GM12878 (cell line): ENCODE results near the gene MCOLN1. TPM values are rescaled to one million over a fixed set of nuclear protein-coding genes. Genes with fewer than 3 reads are reported as not detected.

Source experiments
- ASH2L ChIP-seq: fragments of 300-600, 200-600 bp; sonication (generic); IDR thresholded peaks from 2 replicates; pipeline ENCODE4 v1.6.1; 2017; ENCODE audit warnings: low read depth, mild to moderate bottlenecking, borderline replicate concordance
- ATF7 ChIP-seq: fragments of 450-650 bp; IDR thresholded peaks from 2 replicates; pipeline ENCODE4 v1.6.1; 2016; ENCODE audit warnings: low read depth, mild to moderate bottlenecking
- CBX3 ChIP-seq: fragments of 200-600 bp; sonication (generic); IDR thresholded peaks from 2 replicates; pipeline ENCODE4 v1.6.1; 2016; ENCODE audit warnings: low read depth, borderline replicate concordance
- FOS ChIP-seq: IDR thresholded peaks from 3 replicates; pipeline ENCODE4 v1.6.1; 2011; ENCODE audit warnings: borderline replicate concordance; ENCODE audit not compliant: insufficient read length; ENCODE audit errors: extremely low read depth
- HSF1 ChIP-seq: fragments of 150-350 bp; IDR thresholded peaks from 2 replicates; pipeline ENCODE4 v1.6.1; 2014; ENCODE audit warnings: mild to moderate bottlenecking, low read depth, low read length
- IKZF1 ChIP-seq: fragments of 450-650 bp; conservative IDR thresholded peaks from 2 replicates; pipeline ENCODE4 v1.6.1; 2017; ENCODE audit warnings: antibody characterized with exemption, mild to moderate bottlenecking
- IRF5 ChIP-seq: fragments of 450-650 bp; IDR thresholded peaks from 2 replicates; pipeline ENCODE4 v1.6.1; 2017; ENCODE audit warnings: borderline replicate concordance
- MAX ChIP-seq: IDR thresholded peaks from 2 replicates; pipeline ENCODE4 v1.6.1; 2012; ENCODE audit warnings: low read depth, low read length, improper control_type of control experiment
- MXI1 ChIP-seq: fragments of 150-350 bp; IDR thresholded peaks from 2 replicates; pipeline ENCODE4 v1.6.1; 2011; ENCODE audit warnings: low read depth, mild to moderate bottlenecking, inconsistent platforms, low read length, improper control_type of control experiment
- MYB ChIP-seq: fragments of 150-350 bp; IDR thresholded peaks from 2 replicates; pipeline ENCODE4 v1.6.1; 2014; ENCODE audit warnings: mild to moderate bottlenecking, low read depth, low read length, borderline replicate concordance
- NFYB ChIP-seq: IDR thresholded peaks from 2 replicates; pipeline ENCODE4 v1.6.1; 2011; ENCODE audit warnings: low read depth, mild to moderate bottlenecking, low read length, improper control_type of control experiment, moderate library complexity; ENCODE audit not compliant: insufficient read depth
- NR2C1 ChIP-seq: fragments of 450-650 bp; IDR thresholded peaks from 2 replicates; pipeline ENCODE4 v1.6.1; 2017; ENCODE audit warnings: antibody characterized with exemption, mild to moderate bottlenecking, moderate library complexity
- NR2C2 ChIP-seq: IDR thresholded peaks from 2 replicates; pipeline ENCODE4 v1.6.1; 2011; ENCODE audit warnings: borderline replicate concordance, low read depth; ENCODE audit not compliant: control insufficient read depth, insufficient read length
- PAX8 ChIP-seq: fragments of 450-650 bp; IDR thresholded peaks from 2 replicates; pipeline ENCODE4 v1.6.1; 2017; ENCODE audit warnings: mild to moderate bottlenecking, moderate library complexity
- RCOR1 ChIP-seq: conservative IDR thresholded peaks from 2 replicates; pipeline ENCODE4 v1.6.1; 2012; ENCODE audit warnings: low read depth, low read length, improper control_type of control experiment
- RFX5 ChIP-seq: IDR thresholded peaks from 2 replicates; pipeline ENCODE4 v1.6.1; 2011; ENCODE audit warnings: low read depth, low read length, improper control_type of control experiment
- SMC3 ChIP-seq: IDR thresholded peaks from 2 replicates; pipeline ENCODE4 v1.6.1; 2011; ENCODE audit warnings: low read length, improper control_type of control experiment, borderline replicate concordance
- SUPT20H ChIP-seq: IDR thresholded peaks from 2 replicates; pipeline ENCODE4 v1.6.1; 2011; ENCODE audit warnings: low read depth, mild to moderate bottlenecking, low read length, moderate library complexity, borderline replicate concordance; ENCODE audit not compliant: control insufficient read depth
- TCF12 ChIP-seq: IDR thresholded peaks from 2 replicates; pipeline ENCODE4 v1.6.1; 2011; ENCODE audit warnings: low read depth, mild to moderate bottlenecking, low read length
- ZBTB33 ChIP-seq: fragments of 450-650 bp; IDR thresholded peaks from 2 replicates; pipeline ENCODE4 v1.6.1; 2017; ENCODE audit warnings: mild to moderate bottlenecking
- ZNF217 ChIP-seq: fragments of 450-650 bp; IDR thresholded peaks from 2 replicates; pipeline ENCODE4 v1.6.1; 2017; ENCODE audit warnings: antibody characterized with exemption, mild to moderate bottlenecking
- ZNF384 ChIP-seq: IDR thresholded peaks from 2 replicates; pipeline ENCODE4 v1.6.1; 2012; ENCODE audit warnings: low read depth, mild to moderate bottlenecking, low read length, improper control_type of control experiment, borderline replicate concordance
- polyA plus RNA-seq, 11 experiments: library from polyadenylated mRNA; depleted of rRNA in 4 of 11; unstranded in 6 of 11; stranded (reverse) in 5 of 11; fragments of >200 nt; fragmentation: Nextera tagmentation in 4 of 11; fragmentation: Illumina TruSeq in 1 of 11; extraction: Ambion mirVana in 4 of 11; extraction: Trizol in 1 of 11; gene quantifications; 1 replicate in 1 of 11; 2 replicates in 10 of 11; pipeline versions ENCODE4 v1.2.1 to v1.2.3, GENCODE V29; 2011 to 2016; ENCODE audit warnings: inconsistent platforms in 2 of 11, missing spikeins in 2 of 11, low read depth in 1 of 11
- total RNA-seq, 4 experiments: library from RNA; depleted of rRNA in 3 of 4; stranded (reverse); fragments of >200 nt in 3 of 4; fragmentation: Illumina TruSeq in 1 of 4; extraction: Trizol in 1 of 4; gene quantifications; 2 replicates each; pipeline versions ENCODE4 v1.2.1 to v1.2.3, GENCODE V29; 2013 to 2021
- TF ChIP-seq, protein P1 (sequence below), 3 experiments: IDR thresholded peaks in 2 of 3; conservative IDR thresholded peaks in 1 of 3; 2 replicates each; pipeline ENCODE4 v1.5.1; 2011; ENCODE audit warnings: low read depth in 3 of 3, low read length in 3 of 3, mild to moderate bottlenecking in 3 of 3, control low read depth in 2 of 3, moderate library complexity in 2 of 3, inconsistent platforms in 1 of 3, mixed read lengths in 1 of 3; ENCODE audit not compliant: control insufficient read depth in 2 of 3, insufficient read depth in 1 of 3; ENCODE audit errors: extremely low read depth in 1 of 3

The MCOLN1 gene
- total and polyA plus RNA-seq, 10 of the 15 experiments (the other 5 are each of a cell fraction or from before 2014, with no cell fraction given), result 0.42 to 15.6 (median 4.9) TPM

GRCh38 chr19:7522072-7522922, at the start of gene MCOLN1 (continued):
- no peak for TF ChIP-seq NR2C2
- no peak for TF ChIP-seq SUPT20H
- TF ChIP-seq NFYB, result no peak
- no peak for TF ChIP-seq ZNF384
- 0 out of 2 replicates have a peak, but pooled peaks have one; percentile 29 for TF ChIP-seq RFX5
- no peak for TF ChIP-seq IRF5
- TF ChIP-seq MYB, result no peak
- peak; percentile 97 for TF ChIP-seq IKZF1
- TF ChIP-seq HSF1, result no peak
- no peak for TF ChIP-seq PAX8
- TF ChIP-seq CBX3, result no peak
- no peak for TF ChIP-seq RCOR1
- TF ChIP-seq ATF7, result 0 out of 2 replicates have a peak, but pooled peaks have one; percentile 35
- no peak for TF ChIP-seq ASH2L
- TF ChIP-seq MXI1, result peak; percentile 92
- TF ChIP-seq ZBTB33, result no peak
- TF ChIP-seq, protein P1, sequence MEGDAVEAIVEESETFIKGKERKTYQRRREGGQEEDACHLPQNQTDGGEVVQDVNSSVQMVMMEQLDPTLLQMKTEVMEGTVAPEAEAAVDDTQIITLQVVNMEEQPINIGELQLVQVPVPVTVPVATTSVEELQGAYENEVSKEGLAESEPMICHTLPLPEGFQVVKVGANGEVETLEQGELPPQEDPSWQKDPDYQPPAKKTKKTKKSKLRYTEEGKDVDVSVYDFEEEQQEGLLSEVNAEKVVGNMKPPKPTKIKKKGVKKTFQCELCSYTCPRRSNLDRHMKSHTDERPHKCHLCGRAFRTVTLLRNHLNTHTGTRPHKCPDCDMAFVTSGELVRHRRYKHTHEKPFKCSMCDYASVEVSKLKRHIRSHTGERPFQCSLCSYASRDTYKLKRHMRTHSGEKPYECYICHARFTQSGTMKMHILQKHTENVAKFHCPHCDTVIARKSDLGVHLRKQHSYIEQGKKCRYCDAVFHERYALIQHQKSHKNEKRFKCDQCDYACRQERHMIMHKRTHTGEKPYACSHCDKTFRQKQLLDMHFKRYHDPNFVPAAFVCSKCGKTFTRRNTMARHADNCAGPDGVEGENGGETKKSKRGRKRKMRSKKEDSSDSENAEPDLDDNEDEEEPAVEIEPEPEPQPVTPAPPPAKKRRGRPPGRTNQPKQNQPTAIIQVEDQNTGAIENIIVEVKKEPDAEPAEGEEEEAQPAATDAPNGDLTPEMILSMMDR (IDR thresholded peaks at IDR 0.05 in 2 of 3, conservative IDR thresholded peaks at IDR 0.05 in 1 of 3; ENCODE audit: control insufficient read depth in 2 of 3, extremely low read depth in 1 of 3, insufficient read depth in 1 of 3, low read depth in 3 of 3, low read length in 3 of 3), result no peak
- peak; percentile 89 for TF ChIP-seq TCF12
- peak; percentile 86 for TF ChIP-seq FOS
- no peak for TF ChIP-seq ZNF217
- peak; percentile 73 for TF ChIP-seq NR2C1
- TF ChIP-seq MAX, result peak; percentile 100
- TF ChIP-seq SMC3, result 0 out of 2 replicates have a peak, but pooled peaks have one; percentile 12
